OCI-LY3 (cell line): ENCODE results near the gene HPGD.

Experiments used
- H2AFZ ChIP-seq: fragments of 200-600, 300-600 bp; shearing (Covaris generic); 2 replicates; pipeline ENCODE4 v1.6.0; 2014; ENCODE audit warnings: antibody characterized with exemption, low read depth, low read length
- H3K27ac ChIP-seq: fragments of 200-600, 300-600 bp; sonication (generic); 2 replicates; pipeline ENCODE4 v1.5.1; 2014; ENCODE audit warnings: mild to moderate bottlenecking, low read length, moderate library complexity, mixed read lengths
- H3K27me3 ChIP-seq: fragments of 200-600, 300-600 bp; sonication (generic); 2 replicates; pipeline ENCODE4 v1.6.1; 2014; ENCODE audit warnings: low read depth, low read length, mixed read lengths
- H3K36me3 ChIP-seq: fragments of 200-600, 300-600 bp; sonication (generic); replicated peaks from 2 replicates; pipeline ENCODE3; 2014; ENCODE audit warnings: low read depth, low read length, mixed read lengths
- H3K4me1 ChIP-seq: fragments of 300-600, 200-600 bp; sonication (generic); 2 replicates; pipeline ENCODE4 v1.6.1; 2014; ENCODE audit warnings: low read length, mixed read lengths
- H3K4me2 ChIP-seq: fragments of 200-600, 300-600 bp; sonication (generic); 2 replicates; pipeline ENCODE4 v1.6.1; 2014; ENCODE audit warnings: low read length, mixed read lengths
- H3K4me3 ChIP-seq: fragments of 300-600, 200-600 bp; sonication (generic); 2 replicates; pipeline ENCODE4 v1.5.1; 2014; ENCODE audit warnings: antibody characterized with exemption, mild to moderate bottlenecking, low read length, moderate library complexity
- H3K79me2 ChIP-seq: fragments of 300-600, 200-600 bp; shearing (Covaris generic); 2 replicates; pipeline ENCODE4 v1.6.1; 2014; ENCODE audit warnings: mild to moderate bottlenecking, low read length, mixed read lengths
- H3K9ac ChIP-seq: fragments of 300-600, 200-600 bp; shearing (Covaris generic); 2 replicates; pipeline ENCODE4 v1.6.0; 2014; ENCODE audit warnings: mild to moderate bottlenecking, low read length, moderate library complexity
- H3K9me3 ChIP-seq: fragments of 200-600, 300-600 bp; shearing (Covaris generic); 2 replicates; pipeline ENCODE4 v1.6.1; 2014; ENCODE audit warnings: low read length, mixed read lengths; ENCODE audit not compliant: insufficient read depth
- H4K20me1 ChIP-seq: fragments of 200-600, 300-600 bp; sonication (generic); 2 replicates; pipeline ENCODE4 v1.6.1; 2016; ENCODE audit warnings: low read length, mixed read lengths; ENCODE audit not compliant: insufficient read depth
- EZH2phosphoT487 ChIP-seq: fragments of 200-600 bp; shearing (Covaris generic); IDR thresholded peaks from 2 replicates; pipeline ENCODE4 v1.6.1; 2018; ENCODE audit warnings: antibody characterized with exemption, mixed run types, low read depth
- TF ChIP-seq, protein P1 (sequence below): fragments of 200-600, 300-600 bp; sonication (generic); IDR thresholded peaks from 2 replicates; pipeline ENCODE4 v1.5.1; 2014; ENCODE audit warnings: antibody characterized with exemption, low read length, low read depth

The HPGD gene

DNA sequence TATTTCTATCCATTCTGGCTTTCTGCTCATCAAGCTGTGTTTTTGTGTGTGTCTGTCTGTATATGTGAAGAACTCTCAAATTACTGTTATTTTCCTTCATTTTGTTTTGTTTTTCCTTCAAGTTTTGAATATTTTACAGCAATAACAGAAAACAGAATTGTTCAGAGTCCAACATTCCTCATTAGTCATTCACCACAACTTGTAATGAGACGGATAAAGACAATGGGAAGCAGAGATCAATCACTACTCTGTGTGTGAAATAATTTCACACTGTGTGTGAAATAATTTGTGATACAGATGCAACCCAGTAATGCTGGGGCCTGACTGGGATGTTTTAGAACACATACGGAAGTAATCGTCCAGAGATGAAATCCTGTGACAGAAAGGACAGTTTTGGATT lies 55.2 kb downstream of the HPGD start:
- no peaks in the 10 kb centered on the region for H3K27me3 ChIP-seq

GRCh38 chr4:174464949-174465348 lies 57.3 kb downstream of the HPGD start:
- H2AFZ ChIP-seq: no peak overlapping the region
- no peaks in the 10 kb centered on the region for H3K27me3 ChIP-seq
- H3K79me2 ChIP-seq: no peaks in the 10 kb centered on the region
- H3K27ac ChIP-seq: no peak overlapping the region
- H3K4me2 ChIP-seq: no peak overlapping the region
- H3K4me1 ChIP-seq: no peaks in the 10 kb centered on the region
- no peaks in the 10 kb centered on the region for H3K36me3 ChIP-seq
- no peaks in the 10 kb centered on the region for H4K20me1 ChIP-seq
- H3K9me3 ChIP-seq: no peaks in the 10 kb centered on the region
- H3K9ac ChIP-seq: no peak overlapping the region
- TF ChIP-seq, protein P1, sequence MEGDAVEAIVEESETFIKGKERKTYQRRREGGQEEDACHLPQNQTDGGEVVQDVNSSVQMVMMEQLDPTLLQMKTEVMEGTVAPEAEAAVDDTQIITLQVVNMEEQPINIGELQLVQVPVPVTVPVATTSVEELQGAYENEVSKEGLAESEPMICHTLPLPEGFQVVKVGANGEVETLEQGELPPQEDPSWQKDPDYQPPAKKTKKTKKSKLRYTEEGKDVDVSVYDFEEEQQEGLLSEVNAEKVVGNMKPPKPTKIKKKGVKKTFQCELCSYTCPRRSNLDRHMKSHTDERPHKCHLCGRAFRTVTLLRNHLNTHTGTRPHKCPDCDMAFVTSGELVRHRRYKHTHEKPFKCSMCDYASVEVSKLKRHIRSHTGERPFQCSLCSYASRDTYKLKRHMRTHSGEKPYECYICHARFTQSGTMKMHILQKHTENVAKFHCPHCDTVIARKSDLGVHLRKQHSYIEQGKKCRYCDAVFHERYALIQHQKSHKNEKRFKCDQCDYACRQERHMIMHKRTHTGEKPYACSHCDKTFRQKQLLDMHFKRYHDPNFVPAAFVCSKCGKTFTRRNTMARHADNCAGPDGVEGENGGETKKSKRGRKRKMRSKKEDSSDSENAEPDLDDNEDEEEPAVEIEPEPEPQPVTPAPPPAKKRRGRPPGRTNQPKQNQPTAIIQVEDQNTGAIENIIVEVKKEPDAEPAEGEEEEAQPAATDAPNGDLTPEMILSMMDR: no peak
- no peak for TF ChIP-seq EZH2phosphoT487
- no peak overlapping the region for H3K4me3 ChIP-seq

More for the DNA sequence above, 55.2 kb downstream of the HPGD start:
- no peaks in the 10 kb centered on the region for H3K36me3 ChIP-seq
- H3K27ac ChIP-seq: no peak overlapping the region
- no peak overlapping the region for H3K4me2 ChIP-seq
- no peaks in the 10 kb centered on the region for H3K79me2 ChIP-seq
- TF ChIP-seq, protein P1: no peak
- TF ChIP-seq EZH2phosphoT487: no peak
- H3K4me3 ChIP-seq: no peak overlapping the region
- no peak overlapping the region for H3K9ac ChIP-seq
- H2AFZ ChIP-seq: no peak overlapping the region
- no peaks in the 10 kb centered on the region for H4K20me1 ChIP-seq
- H3K4me1 ChIP-seq: no peaks in the 10 kb centered on the region
- H3K9me3 ChIP-seq: no peaks in the 10 kb centered on the region

- Histone ChIP-seq H3K4me3 (no peak overlapping the region), H4K20me1 (no peaks in the 10 kb centered on the region), H3K4me1 (no peaks in the 10 kb centered on the region), H3K36me3 (no peaks in the 10 kb centered on the region), H3K79me2 (no peaks in the 10 kb centered on the region), H2AFZ (no peak overlapping the region), H3K27ac (no peak overlapping the region), H3K4me2 (no peak overlapping the region), H3K27me3 (no peaks in the 10 kb centered on the region), H3K9ac (no peak overlapping the region), H3K9me3 (no peaks in the 10 kb centered on the region)
- no peak for TF ChIP-seq EZH2phosphoT487
- TF ChIP-seq, protein P1: no peak
Measured at GRCh38 chr4:174461466-174462106, 60.7 kb downstream of the HPGD start.

GRCh38 chr4:174460684-174461083 lies 61.6 kb downstream of the HPGD start:
- Histone ChIP-seq H3K4me1 (no peaks in the 10 kb centered on the region), H3K4me3 (no peak overlapping the region), H4K20me1 (no peaks in the 10 kb centered on the region), H3K79me2 (no peaks in the 10 kb centered on the region), H2AFZ (no peak overlapping the region), H3K9me3 (no peaks in the 10 kb centered on the region), H3K4me2 (no peak overlapping the region), H3K27ac (no peak overlapping the region), H3K27me3 (no peaks in the 10 kb centered on the region), H3K36me3 (no peaks in the 10 kb centered on the region), H3K9ac (no peak overlapping the region)
- TF ChIP-seq, protein P1: no peak
- TF ChIP-seq EZH2phosphoT487: no peak
